ENCODE results near the gene KDM6B. TPM values are rescaled to one million over a fixed set of nuclear protein-coding genes. Genes with fewer than 3 reads are reported as not detected.

KDM6B gene
- total and polyA plus RNA-seq, 12 donors: 5.2 to 35.4 (median 25.3) TPM

GRCh38 chr17:7851438-7852261, 17.6 kb downstream of the KDM6B start:
- DNase-seq: peak; percentile 91
- intact Hi-C loops (cut with DNase I): loop anchor here in 6 of 10 donors (1.0 to 10.0 kb wide), 7 partner anchors 17 to 303 kb away; partner anchors contain the start of genes KDM6B (in 2 of the 6) and PER1 (in 1 of the 6)
- TF ChIP-seq CTCF (IDR thresholded peaks at IDR 0.05): peak; percentile 96 to 99 (median 98)
- Histone ChIP-seq H3K9me3 (no peaks in the 10 kb centered on the region), H3K27ac (peak overlapping the region in 5 of 10 donors; percentile 4 to 49 (median 17)), H3K36me3 (peaks cover 0 to 85% (median 51%) of the 10 kb centered on the region in 9 donors), H3K4me3 (peak overlapping the region in 5 of 10 donors; percentile 5 to 42 (median 19)), H3K4me1 (peaks cover 3 to 49% (median 30%) of the 10 kb centered on the region in 9 donors), H3K27me3 (no peaks in the 10 kb centered on the region)
- WGBS, 2 donors: 22 to 24% methylated on average over 60 of the region's 60 CpGs
- ATAC-seq: peak; percentile 62 to 75 (median 70)

- TF ChIP-seq CTCF (IDR thresholded peaks at IDR 0.05): no peak
- peak overlapping the region in 4 of 10 donors; percentile 4 to 93 (median 16) for H3K27ac ChIP-seq
- DNase-seq (peak in 1 of 2 donors; percentile 12), ATAC-seq (no peak)
- 57 to 66% methylated on average over 20 of the region's 20 CpGs for WGBS, 2 donors
- H3K9me3 ChIP-seq: no peaks in the 10 kb centered on the region
- peaks cover 0 to 79% (median 47%) of the 10 kb centered on the region in 9 donors for H3K36me3 ChIP-seq
- H3K27me3 ChIP-seq: no peaks in the 10 kb centered on the region
- H3K4me3 ChIP-seq: peak overlapping the region in 1 of 10 donors; percentile 21
- intact Hi-C loops (cut with DNase I): loop anchor here in 4 of 10 donors (1.0 to 10.0 kb wide), 5 partner anchors 30 to 303 kb away; partner anchors contain the start of gene PER1 (in 1 of the 4)
- peaks cover 3 to 54% (median 32%) of the 10 kb centered on the region in 9 donors for H3K4me1 ChIP-seq
Observed at GRCh38 chr17:7852262-7852670, 18.2 kb downstream of the KDM6B start.

- Histone ChIP-seq H3K4me1 (peaks cover 3 to 56% (median 34%) of the 10 kb centered on the region in 9 donors), H3K27me3 (no peaks in the 10 kb centered on the region), H3K36me3 (peaks cover 0 to 74% (median 45%) of the 10 kb centered on the region in 9 donors), H3K27ac (peak overlapping the region in 9 of 10 donors; percentile 85 to 98 (median 93)), H3K4me3 (peak overlapping the region in 6 of 10 donors; percentile 11 to 72 (median 68)), H3K9me3 (no peaks in the 10 kb centered on the region)
- no peak for TF ChIP-seq CTCF (IDR thresholded peaks at IDR 0.05)
- DNase-seq (no peak), ATAC-seq (no peak)
- intact Hi-C loops (cut with DNase I): loop anchor here in 4 of 10 donors (1.0 to 10.0 kb wide), 5 partner anchors 31 to 302 kb away; partner anchors contain the start of gene PER1 (in 1 of the 4)
- WGBS, 2 donors: 74 to 81% methylated on average over 51 of the region's 51 CpGs
Observed at GRCh38 chr17:7852919-7853690, 19.1 kb downstream of the KDM6B start.

DNA sequence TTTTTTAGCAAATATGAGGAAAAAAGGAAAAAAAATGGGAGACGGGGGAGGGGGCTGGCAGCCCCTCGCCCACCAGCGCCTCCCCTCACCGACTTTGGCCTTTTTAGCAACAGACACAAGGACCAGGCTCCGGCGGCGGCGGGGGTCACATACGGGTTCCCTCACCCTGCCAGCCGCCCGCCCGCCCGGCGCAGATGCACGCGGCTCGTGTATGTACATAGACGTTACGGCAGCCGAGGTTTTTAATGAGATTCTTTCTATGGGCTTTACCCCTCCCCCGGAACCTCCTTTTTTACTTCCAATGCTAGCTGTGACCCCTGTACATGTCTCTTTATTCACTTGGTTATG, 19.6 kb downstream of the KDM6B start:
- Histone ChIP-seq H3K4me3 (peak overlapping the region in 8 of 10 donors; percentile 11 to 72 (median 68)), H3K9me3 (no peaks in the 10 kb centered on the region), H3K27me3 (no peaks in the 10 kb centered on the region), H3K36me3 (peaks cover 0 to 69% (median 43%) of the 10 kb centered on the region in 9 donors), H3K4me1 (peaks cover 3 to 62% (median 39%) of the 10 kb centered on the region in 9 donors), H3K27ac (peak overlapping the region in 9 of 10 donors; percentile 85 to 98 (median 93))
- intact Hi-C loops (cut with DNase I): loop anchor here in 4 of 10 donors (5.0 to 10.0 kb wide), 3 partner anchors 109 to 301 kb away; partner anchors contain the start of gene PER1 (in 1 of the 4)
- DNase-seq (no peak), ATAC-seq (no peak)
- 72 to 77% methylated on average over 21 of the region's 21 CpGs for WGBS, 2 donors
- TF ChIP-seq CTCF (IDR thresholded peaks at IDR 0.05): no peak

Measured in heart right ventricle (tissue), 16 donors.